Common myeloid progenitor, CD34-positive (primary cell): ENCODE measurements around the gene AWAT2.

Experiments used
- CTCF ChIA-PET: fragments of 350-600 bp; sonication (Branson Sonifier 250); formaldehyde crosslinking; loops from one replicate; lab custom pipeline; 2021; ENCODE audit warnings: antibody characterized with exemption; lab: Charles Lee
- POLR2A ChIA-PET: fragments of 350-600 bp; sonication (Branson Sonifier 250); formaldehyde crosslinking; loops from one replicate; lab custom pipeline; 2021; ENCODE audit warnings: antibody characterized with exemption; lab: Charles Lee
- DNase-seq, 3 donors: peaks; one replicate each; pipeline versions ENCODE4 v3.0.0 to v3.0.0-alpha.2; 2013
- H3K27ac ChIP-seq, 2 experiments: 1 replicate in 1 of 2; 2 replicates in 1 of 2; pipeline ENCODE4 v1.7.0; 2013; ENCODE audit warnings: inconsistent platforms in 2 of 2, low read length in 2 of 2, mild to moderate bottlenecking in 2 of 2, low read depth in 1 of 2, moderate library complexity in 1 of 2; ENCODE audit not compliant: severe bottlenecking in 2 of 2, insufficient read depth in 1 of 2, poor library complexity in 1 of 2
- H3K27me3 ChIP-seq, 5 experiments: replicated peaks in 2 of 5; 1 replicate in 3 of 5; 2 replicates in 2 of 5; pipeline versions ENCODE4 v1.6.1 to v1.7.0; 2013; ENCODE audit warnings: low read length in 4 of 5, mild to moderate bottlenecking in 2 of 5, moderate library complexity in 2 of 5, inconsistent platforms in 1 of 5; ENCODE audit not compliant: insufficient read depth in 5 of 5, control insufficient read depth in 4 of 5
- H3K36me3 ChIP-seq, 4 experiments: 1 replicate in 2 of 4; 2 replicates in 2 of 4; pipeline versions ENCODE4 v1.6.1 to v1.7.0; 2013; ENCODE audit warnings: low read length in 3 of 4, control low read depth in 1 of 4, mild to moderate bottlenecking in 1 of 4; ENCODE audit not compliant: control insufficient read depth in 4 of 4, insufficient read depth in 4 of 4
- H3K4me1 ChIP-seq, 4 experiments: 1 replicate in 3 of 4; 2 replicates in 1 of 4; pipeline versions ENCODE4 v1.6.1 to v1.7.1; 2013; ENCODE audit warnings: low read length in 3 of 4, mild to moderate bottlenecking in 3 of 4, control low read depth in 1 of 4, inconsistent platforms in 1 of 4, moderate library complexity in 1 of 4; ENCODE audit not compliant: control insufficient read depth in 4 of 4, insufficient read depth in 4 of 4; ENCODE audit errors: control extremely low read depth in 1 of 4
- H3K4me3 ChIP-seq, 7 experiments: 1 replicate in 4 of 7; 2 replicates in 3 of 7; pipeline versions ENCODE4 v1.5.1 to v1.7.0; 2013; ENCODE audit warnings: mild to moderate bottlenecking in 7 of 7, low read length in 6 of 7, moderate library complexity in 6 of 7, inconsistent platforms in 2 of 7, low read depth in 2 of 7, control low read depth in 1 of 7; ENCODE audit not compliant: insufficient read depth in 4 of 7, control insufficient read depth in 1 of 7; ENCODE audit errors: extremely low read depth in 1 of 7
- H3K9me3 ChIP-seq, 5 experiments: 1 replicate in 4 of 5; 2 replicates in 1 of 5; pipeline versions ENCODE4 v1.6.1 to v1.7.1; 2013; ENCODE audit warnings: low read length in 4 of 5, mild to moderate bottlenecking in 2 of 5, inconsistent platforms in 1 of 5, low read depth in 1 of 5, moderate library complexity in 1 of 5; ENCODE audit not compliant: control insufficient read depth in 4 of 5, insufficient read depth in 2 of 5; ENCODE audit errors: control extremely low read depth in 1 of 5
- WGBS: methylation state at CpG from one replicate; pipeline ENCODE4 v1.1.5; 2013; ENCODE audit not compliant: insufficient coverage; 5-methylcytosine and 5-hydroxymethylcytosine counted together

Gene AWAT2

GRCh38 chrX:70025464-70025863, 24.3 kb downstream of the AWAT2 start:
- CTCF ChIA-PET, result no interaction called here
- Histone ChIP-seq H3K4me3 (no peak overlapping the region), H3K27ac (no peak overlapping the region), H3K36me3 (no peaks in the 10 kb centered on the region), H3K4me1 (peaks cover 0 to 12% (median 3%) of the 10 kb centered on the region in 4 experiments), H3K9me3 (no peaks in the 10 kb centered on the region), H3K27me3 (peaks cover 0 to 7% (median 0%) of the 10 kb centered on the region in 5 experiments)
- peak in 2 of 3 donors; percentile 2 to 5 for DNase-seq
- WGBS, result 0% methylated on average over 1 of the region's 1 CpG
- POLR2A ChIA-PET, result no interaction called here

GRCh38 chrX:70022616-70023015, 27.1 kb downstream of the AWAT2 start:
- 71% methylated on average over 1 of the region's 4 CpGs for WGBS
- ChIA-PET CTCF (no interaction called here), POLR2A (no interaction called here)

GRCh38 chrX:70016513-70016912, 33.2 kb downstream of the AWAT2 start:
- 88% methylated on average over 1 of the region's 2 CpGs for WGBS

More at GRCh38 chrX:70022616-70023015, 27.1 kb downstream of the AWAT2 start:
- Histone ChIP-seq H3K36me3 (no peaks in the 10 kb centered on the region), H3K4me3 (no peak overlapping the region), H3K4me1 (peaks cover 0 to 12% (median 3%) of the 10 kb centered on the region in 4 experiments), H3K9me3 (peaks cover 0 to 2% (median 0%) of the 10 kb centered on the region in 5 experiments), H3K27ac (no peak overlapping the region), H3K27me3 (no peaks in the 10 kb centered on the region)
- no peak for DNase-seq

DNA sequence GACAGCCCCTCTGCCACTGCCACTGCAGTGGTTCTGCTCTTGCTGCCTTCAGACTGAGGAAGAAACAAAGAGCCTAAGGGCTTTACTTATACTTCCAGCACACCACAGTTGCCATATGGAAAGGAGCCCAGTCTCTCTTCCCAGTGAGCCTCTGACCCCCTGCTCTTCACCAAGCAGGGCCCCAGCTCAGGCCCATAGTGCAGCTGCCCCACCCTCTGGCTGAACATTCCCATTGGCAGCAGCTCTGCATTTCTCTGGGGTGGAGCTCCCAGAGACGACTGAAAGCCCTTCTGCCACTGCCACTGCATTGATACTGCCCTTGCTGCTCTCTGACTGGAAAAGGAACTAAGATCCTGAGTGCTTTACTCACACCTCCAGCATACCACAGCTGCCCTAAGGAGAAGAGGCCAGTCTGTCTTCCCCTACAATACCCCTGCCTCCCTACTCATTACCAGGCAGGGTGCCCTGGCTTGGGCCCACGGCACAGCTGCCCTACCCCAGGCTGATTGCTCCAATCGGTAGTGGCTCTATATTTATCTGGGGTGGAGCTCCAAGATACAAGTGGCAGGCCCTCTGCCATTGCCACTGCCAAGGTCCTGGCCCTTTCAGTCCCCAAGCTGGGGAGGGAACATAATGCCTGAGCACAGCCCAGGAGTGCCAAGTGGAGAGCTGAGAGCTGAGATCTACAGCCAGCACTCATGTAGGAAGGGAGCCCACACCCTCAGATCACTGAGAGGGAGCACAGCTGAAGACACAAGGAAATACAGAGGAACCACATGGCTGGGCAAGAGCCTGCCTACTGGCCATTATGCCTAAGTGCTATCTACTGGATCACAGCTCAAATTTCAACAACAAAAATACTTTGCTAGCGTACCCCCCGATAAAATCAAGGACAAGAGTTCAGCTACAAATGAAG, 36.0 kb downstream of the AWAT2 start:
- CTCF ChIA-PET, result no interaction called here
- WGBS, result 75% methylated on average over 5 of the region's 5 CpGs
- H3K36me3 ChIP-seq, result no peaks in the 10 kb centered on the region
- no peak overlapping the region for H3K4me3 ChIP-seq
- peaks cover 0 to 2% (median 0%) of the 10 kb centered on the region in 5 experiments for H3K9me3 ChIP-seq
- POLR2A ChIA-PET, result no interaction called here
- H3K27ac ChIP-seq, result no peak overlapping the region
- no peak for DNase-seq
- no peaks in the 10 kb centered on the region for H3K4me1 ChIP-seq
- H3K27me3 ChIP-seq, result peaks cover 0 to 7% (median 0%) of the 10 kb centered on the region in 5 experiments

More at GRCh38 chrX:70016513-70016912, 33.2 kb downstream of the AWAT2 start:
- Histone ChIP-seq H3K4me1 (no peaks in the 10 kb centered on the region), H3K9me3 (peaks cover 0 to 2% (median 0%) of the 10 kb centered on the region in 5 experiments), H3K27ac (no peak overlapping the region), H3K4me3 (no peak overlapping the region), H3K36me3 (no peaks in the 10 kb centered on the region), H3K27me3 (peaks cover 0 to 7% (median 0%) of the 10 kb centered on the region in 5 experiments)
- POLR2A ChIA-PET, result no interaction called here
- CTCF ChIA-PET, result interaction anchor here (1.9 kb wide), 1 partner anchor 17 kb away, joined by 4 read pairs; no protein-coding TSS in a partner anchor
- DNase-seq, result no peak

- DNase-seq, result no peak
- CTCF ChIA-PET, result interaction anchor here (0.7 kb wide), 1 partner anchor 10 kb away, joined by 3 read pairs; no protein-coding TSS in a partner anchor
- no peaks in the 10 kb centered on the region for H3K9me3 ChIP-seq
These were observed 37.0 kb downstream of the AWAT2 start for GRCh38 chrX:70012756-70013155.

DNA sequence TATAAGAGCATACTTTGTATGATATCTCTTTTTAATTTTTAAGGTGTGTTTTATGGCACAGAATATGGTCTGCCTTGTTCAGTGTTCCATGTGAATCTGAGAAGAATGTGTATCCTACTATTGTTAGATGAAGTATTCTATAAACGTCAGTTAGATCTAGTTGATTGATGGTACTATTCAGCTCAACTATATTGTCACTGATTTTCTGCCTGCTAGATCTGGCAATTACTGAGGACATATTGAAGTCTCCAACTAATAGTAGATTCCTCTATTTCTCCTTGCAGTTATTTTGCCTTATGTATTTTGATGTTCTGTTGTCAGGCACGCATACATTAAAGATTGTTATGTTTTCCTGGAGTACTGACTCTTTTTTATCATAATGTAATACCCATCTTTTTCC, 39.8 kb downstream of the AWAT2 start:
- CTCF ChIA-PET, result no interaction called here
- Histone ChIP-seq H3K4me3 (no peak overlapping the region), H3K27me3 (peaks cover 0 to 7% (median 0%) of the 10 kb centered on the region in 5 experiments), H3K4me1 (no peaks in the 10 kb centered on the region), H3K27ac (no peak overlapping the region), H3K36me3 (no peaks in the 10 kb centered on the region), H3K9me3 (no peaks in the 10 kb centered on the region)
- POLR2A ChIA-PET, result no interaction called here
- no peak for DNase-seq
- WGBS, result no CpG with 5 or more reads among the region's 2 CpGs

More at GRCh38 chrX:70012756-70013155, 37.0 kb downstream of the AWAT2 start:
- Histone ChIP-seq H3K36me3 (no peaks in the 10 kb centered on the region), H3K4me3 (no peak overlapping the region), H3K27ac (no peak overlapping the region), H3K27me3 (peaks cover 0 to 7% (median 0%) of the 10 kb centered on the region in 5 experiments), H3K4me1 (no peaks in the 10 kb centered on the region)
- 71% methylated on average over 4 of the region's 4 CpGs for WGBS
- POLR2A ChIA-PET, result no interaction called here

GRCh38 chrX:70009049-70009448, 40.7 kb downstream of the AWAT2 start:
- ChIA-PET CTCF (no interaction called here), POLR2A (no interaction called here)
- Histone ChIP-seq H3K9me3 (no peaks in the 10 kb centered on the region), H3K36me3 (no peaks in the 10 kb centered on the region), H3K27me3 (peaks cover 0 to 7% (median 0%) of the 10 kb centered on the region in 5 experiments), H3K4me3 (no peak overlapping the region), H3K27ac (no peak overlapping the region), H3K4me1 (no peaks in the 10 kb centered on the region)
- no peak for DNase-seq
